Subcutaneous adipose tissue (tissue), 4 donors: ENCODE measurements around the gene SS18L1. TPM values are rescaled to one million over a fixed set of nuclear protein-coding genes. Genes with fewer than 3 reads are reported as not detected.

Experiments
- CTCF ChIP-seq: fragments of 450-650 bp; IDR thresholded peaks from one replicate; pipeline ENCODE4 v1.5.1; 2016; ENCODE audit warnings: low read depth, mild to moderate bottlenecking, control low read depth, antibody characterized with exemption, moderate library complexity
- total RNA-seq, 4 donors: library from RNA; depleted of rRNA; stranded (reverse); fragments of >200 nt; gene quantifications; one replicate each; pipeline ENCODE4 v1.1.0, GENCODE V29; 2016

SS18L1 gene
- total RNA-seq, 4 donors from 2014 or later = 10.3 to 18.3 (median 12.9) TPM

- no peak for TF ChIP-seq CTCF
Measured at GRCh38 chr20:62155428-62156253, 12.1 kb downstream of the SS18L1 start.

- TF ChIP-seq CTCF = no peak
Measured at GRCh38 chr20:62156254-62156556, 12.6 kb downstream of the SS18L1 start.

- no peak for TF ChIP-seq CTCF
Measured at GRCh38 chr20:62156592-62157386, 13.2 kb downstream of the SS18L1 start.

- no peak for TF ChIP-seq CTCF
Measured at GRCh38 chr20:62157387-62158087, 14.0 kb downstream of the SS18L1 start.

- no peak for TF ChIP-seq CTCF
Measured at GRCh38 chr20:62158088-62158400, 14.5 kb downstream of the SS18L1 start.

- no peak for TF ChIP-seq CTCF
Measured at GRCh38 chr20:62158541-62158940, 15.0 kb downstream of the SS18L1 start.

- TF ChIP-seq CTCF = no peak
Measured at GRCh38 chr20:62159052-62159451, 15.5 kb downstream of the SS18L1 start.
